Measurements from ENCODE around the gene DDAH2. TPM values are rescaled to one million over a fixed set of nuclear protein-coding genes. Genes with fewer than 3 reads are reported as not detected.

DDAH2 gene
- total RNA-seq, 1 donor from 2014 or later: 87.4 TPM

DNA sequence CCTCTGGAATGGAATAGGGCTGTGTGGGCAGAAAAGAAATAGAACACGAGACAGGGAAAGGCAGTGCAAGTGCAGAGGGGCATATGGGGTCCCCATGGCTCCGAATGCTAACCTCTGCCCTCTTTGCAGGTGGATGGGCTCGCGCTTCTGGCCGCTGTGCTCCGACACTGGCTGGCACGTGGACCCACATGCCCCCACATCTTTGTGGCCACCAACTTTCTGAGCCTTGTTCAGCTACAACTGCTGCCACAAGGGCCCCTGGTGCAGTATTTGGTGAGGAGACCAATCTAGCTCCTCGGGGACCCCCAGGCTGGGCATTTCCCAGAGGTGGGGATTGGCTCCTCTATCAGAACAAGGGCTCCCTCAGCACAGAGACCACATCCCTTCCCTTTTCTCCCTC is 32.2 kb upstream of the DDAH2 start:
- no peak for DNase-seq (ENCODE audit: low spot score)

DNA sequence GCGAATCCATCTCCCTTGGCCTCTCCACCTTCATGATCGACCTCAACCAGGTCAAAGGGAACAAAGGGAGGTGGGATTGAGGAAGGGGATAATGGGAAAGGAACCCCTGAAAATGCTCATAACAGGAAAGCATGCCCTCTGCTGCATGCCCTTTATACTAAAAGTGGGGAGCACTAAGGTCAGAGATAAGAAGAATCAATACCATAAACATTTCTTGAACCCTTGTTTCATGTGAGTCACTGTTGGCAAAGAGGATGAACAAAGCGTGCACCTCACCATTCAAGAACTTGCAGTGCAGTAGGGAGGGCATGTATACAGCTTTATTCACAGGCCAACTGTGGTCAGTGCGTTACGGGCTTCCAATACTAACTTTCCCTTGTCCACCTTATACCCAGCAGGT is 31.7 kb upstream of the DDAH2 start:
- no peak for DNase-seq (ENCODE audit: low spot score)

DNA sequence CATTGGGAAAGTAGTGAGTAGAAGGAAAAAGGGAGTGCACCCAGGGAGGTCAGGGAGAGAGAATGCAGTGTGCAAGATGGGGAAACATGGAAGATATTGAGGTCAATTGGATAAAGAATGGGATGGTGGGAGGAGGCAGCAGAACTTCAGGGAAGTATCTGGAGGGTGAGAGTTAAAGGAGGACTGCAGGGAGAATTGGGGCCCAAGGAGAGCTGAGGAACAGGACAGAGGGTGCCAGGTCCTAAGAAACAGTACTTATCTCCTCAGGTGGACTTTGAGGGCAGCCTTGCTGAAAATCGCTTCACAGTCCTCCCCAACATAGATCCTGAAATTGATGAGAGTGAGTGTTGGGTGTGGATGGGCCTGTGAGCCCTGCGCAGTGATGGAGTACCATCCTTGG is 29.2 kb upstream of the DDAH2 start:
- no peak for DNase-seq (ENCODE audit: low spot score)

DNA sequence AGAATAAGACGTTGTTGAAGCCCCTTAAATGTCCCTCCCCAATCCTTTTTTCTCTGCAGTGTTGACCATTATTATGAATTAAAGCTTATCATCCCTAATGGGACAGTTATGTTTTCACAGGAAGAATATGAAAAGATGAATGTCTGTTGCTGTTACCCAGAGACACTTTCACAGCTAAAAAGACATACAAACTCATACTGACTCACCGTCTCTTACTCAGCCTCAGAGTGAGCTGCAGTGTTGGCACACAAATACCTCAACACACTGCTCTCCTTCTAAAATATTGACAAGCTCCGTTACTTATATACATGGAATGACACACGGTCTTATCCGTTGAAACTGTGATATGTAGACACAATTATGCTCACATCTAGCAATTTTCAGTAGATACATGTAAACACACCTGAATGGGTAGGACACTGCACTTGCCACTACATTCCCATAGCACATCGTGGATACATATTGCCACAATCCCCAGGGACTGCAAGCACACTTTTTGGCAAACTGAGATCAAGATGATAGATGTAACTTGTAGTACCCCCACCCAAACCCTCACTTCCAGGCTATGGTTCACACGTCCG is 23.7 kb upstream of the DDAH2 start:
- DNase-seq (ENCODE audit: low spot score): no peak

DNA sequence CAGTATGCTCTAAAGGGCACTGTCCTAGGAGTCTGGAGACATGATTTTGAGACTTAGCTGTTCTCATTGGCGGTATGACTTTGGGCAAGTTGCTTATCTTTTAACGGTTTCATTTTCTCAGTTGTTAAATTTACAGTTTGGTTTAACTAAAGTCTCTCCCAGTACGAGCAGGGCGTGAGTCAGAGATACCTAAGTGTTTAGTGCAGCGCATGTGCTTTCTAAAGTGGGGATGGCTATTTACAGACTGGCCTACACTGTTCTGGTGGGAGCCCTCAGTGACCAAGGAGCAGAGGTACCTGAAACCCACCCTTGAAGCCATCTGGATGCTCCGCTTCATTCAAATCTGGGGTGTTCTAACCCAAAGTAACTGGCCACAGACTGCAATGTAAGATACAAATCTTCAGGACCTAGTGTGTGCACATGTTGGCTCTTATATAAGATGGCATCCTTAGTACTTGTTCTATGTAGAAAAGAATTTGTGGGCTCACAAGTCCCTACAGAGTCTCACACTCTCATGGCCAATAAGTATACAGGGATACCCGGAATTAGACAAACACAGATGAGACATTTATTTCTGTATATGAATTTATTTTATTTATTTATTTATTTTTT is 21.4 kb upstream of the DDAH2 start:
- no peak for DNase-seq (ENCODE audit: low spot score)

DNA sequence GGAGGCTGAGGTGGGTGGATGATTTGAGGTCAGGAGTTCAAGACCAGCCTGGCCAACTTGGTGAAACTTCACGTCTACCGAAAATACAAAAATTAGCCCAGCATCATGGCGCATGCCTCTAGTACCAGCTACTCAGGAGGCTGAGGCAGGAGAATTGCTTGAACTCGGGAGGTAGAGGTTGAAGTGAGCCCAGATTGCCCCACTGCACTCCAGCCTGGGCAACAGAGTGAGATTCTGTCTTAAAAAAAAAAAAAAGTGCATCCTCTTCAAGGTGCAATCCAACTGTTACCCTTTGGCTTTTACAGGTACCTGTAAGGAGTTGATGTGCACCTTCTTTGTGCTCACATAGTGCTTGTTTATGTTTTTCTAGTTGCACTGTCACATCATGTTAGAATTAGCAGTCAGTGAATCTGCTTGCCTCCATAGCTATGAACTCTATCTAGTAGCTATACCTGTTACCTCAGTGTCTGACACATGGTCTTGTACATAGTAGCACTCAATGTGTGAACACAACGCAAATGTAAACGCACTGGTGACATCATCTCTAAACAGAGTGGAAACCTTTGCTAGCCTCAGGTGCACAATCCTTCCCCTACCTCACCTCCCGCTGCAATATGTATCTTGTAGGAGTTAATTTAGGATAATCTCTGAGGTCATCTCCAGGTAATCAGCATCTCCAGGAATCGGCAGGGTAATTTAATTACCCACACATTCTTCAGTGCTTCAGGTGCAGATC is 20.4 kb upstream of the DDAH2 start:
- DNase-seq (ENCODE audit: low spot score): no peak

DNA sequence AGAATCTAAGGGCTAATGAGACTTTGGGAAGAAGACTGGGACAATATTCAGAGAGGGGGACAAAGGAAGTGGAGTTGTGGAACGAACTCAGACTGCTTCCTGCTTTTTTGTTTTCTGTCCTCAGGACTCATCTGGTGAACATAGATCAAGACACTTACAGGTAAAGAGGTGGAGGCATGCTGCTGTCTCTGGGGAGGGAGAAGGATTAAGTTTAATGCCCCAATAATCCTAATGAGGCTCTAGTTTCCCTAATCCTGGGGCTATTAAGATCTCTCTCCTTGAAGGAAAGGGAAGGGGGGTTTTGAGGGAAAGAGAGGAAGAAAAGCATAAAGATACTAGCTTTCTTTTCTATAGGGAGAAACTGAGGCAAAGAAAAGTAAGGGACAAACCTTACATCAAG is 15.3 kb upstream of the DDAH2 start:
- no peak for DNase-seq (ENCODE audit: low spot score)

DNA sequence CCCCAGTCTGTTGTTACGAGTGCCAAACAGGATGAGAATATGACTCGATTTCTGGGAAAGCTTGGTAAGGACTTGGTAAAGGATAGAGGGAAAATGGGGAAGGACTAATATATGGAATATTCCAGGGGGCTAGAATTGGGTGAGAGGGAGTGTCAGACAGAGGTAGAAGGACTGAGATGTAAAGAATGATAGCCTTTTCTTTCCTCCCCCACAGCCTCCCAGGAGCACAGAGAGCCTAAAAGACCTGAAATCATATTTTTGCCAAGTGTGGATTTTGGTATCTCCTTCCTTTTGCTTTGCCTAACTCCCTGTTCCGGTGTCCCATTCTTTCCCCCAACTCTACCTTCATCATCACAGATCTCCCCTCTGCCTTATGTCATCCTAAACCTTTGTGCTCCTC is 13.8 kb upstream of the DDAH2 start:
- no peak for DNase-seq (ENCODE audit: low spot score)

DNA sequence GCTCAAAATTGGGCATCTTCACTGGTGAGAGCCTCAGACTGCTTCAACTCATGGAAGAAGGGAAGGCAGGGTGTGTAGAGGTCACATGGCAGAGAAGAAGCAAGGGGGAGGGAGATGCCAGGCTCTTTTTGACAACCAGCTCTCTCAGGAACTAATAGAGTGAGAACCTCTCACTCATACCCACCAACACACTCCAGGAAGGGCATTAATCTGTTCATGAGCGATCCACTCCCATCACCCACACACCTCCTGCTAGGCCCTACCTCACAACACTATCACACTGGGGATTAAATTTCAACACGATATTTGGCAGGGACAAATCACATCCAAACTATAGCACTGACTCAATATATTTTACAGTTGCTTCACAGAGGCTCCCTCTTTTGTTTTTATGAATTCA is 12.7 kb upstream of the DDAH2 start:
- DNase-seq (ENCODE audit: low spot score): no peak

DNA sequence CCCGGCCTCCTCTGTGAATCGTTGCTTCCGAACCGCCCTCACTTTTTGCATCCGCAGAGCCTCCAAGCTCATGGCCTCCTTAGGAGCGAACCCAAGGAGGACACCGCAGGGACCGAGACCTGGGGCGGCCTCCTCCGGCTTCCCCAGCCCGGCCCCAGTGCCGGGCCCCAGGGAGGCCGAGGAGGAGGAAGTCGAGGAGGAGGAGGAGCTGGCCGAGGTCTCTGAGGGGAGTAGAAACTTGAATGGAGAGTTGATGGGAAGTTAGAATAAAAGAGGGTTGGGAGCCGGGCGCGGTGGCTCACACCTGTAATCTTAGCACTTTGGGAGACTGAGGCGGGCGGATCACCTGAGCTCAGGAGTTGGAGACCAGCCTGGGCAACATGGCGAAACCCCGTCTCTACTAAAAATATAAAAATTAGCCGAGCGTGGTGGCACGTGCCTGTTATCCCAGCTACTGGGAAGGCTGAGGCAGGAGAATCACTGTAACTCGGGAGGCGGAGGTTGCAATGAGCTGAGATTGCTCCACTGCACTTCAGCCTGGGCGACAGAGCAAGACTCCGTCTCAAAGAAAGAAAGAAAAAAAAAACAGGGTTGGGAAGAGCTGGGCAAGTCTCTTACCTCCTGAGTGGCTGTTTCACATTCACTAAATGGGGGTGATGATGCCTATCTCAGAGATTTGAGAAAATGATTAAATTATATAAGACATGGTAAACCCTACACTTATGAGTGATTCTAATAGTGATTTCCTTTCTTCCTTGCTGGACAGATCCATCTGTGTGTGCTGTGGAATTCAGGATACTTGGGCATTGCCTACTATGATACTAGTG is 11.5 kb upstream of the DDAH2 start:
- DNase-seq (ENCODE audit: low spot score): no peak

DNA sequence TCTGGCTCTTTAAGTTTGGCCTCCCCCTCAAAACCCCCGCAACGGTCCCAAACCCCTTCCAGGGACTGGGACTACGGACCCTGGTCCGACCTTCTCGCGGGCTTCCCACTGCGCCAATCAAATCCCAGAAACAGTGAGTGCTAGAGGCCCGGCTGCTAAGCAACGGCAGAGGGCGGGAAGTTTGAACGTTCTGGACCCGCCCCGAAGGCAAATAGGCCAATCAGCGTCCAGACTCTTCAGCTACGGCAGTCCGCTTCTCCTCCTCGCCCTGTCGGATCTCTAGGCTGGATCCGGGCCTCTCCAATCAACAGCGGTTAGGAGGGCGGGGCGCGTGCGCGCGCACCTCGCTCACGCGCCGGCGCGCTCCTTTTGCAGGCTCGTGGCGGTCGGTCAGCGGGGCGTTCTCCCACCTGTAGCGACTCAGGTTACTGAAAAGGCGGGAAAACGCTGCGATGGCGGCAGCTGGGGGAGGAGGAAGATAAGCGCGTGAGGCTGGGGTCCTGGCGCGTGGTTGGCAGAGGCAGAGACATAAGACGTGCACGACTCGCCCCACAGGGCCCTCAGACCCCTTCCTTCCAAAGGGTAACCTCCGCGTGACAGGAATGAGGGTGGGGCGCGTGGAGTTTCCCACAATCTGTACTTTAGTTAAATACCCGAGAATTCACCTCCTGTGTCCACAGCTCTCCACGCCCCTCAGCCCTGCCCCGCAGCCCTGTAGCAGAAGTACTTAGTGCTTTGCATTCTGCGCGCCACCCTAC is 10.7 kb upstream of the DDAH2 start, which contains the start of gene MSH5:
Gene MSH5, plus strand, starts transcription at position 367 of the 758 bp plus-strand sequence. CDS start 462 bp downstream, outside the sequence.
- peak; percentile 100 for DNase-seq (ENCODE audit: low spot score)

DNA sequence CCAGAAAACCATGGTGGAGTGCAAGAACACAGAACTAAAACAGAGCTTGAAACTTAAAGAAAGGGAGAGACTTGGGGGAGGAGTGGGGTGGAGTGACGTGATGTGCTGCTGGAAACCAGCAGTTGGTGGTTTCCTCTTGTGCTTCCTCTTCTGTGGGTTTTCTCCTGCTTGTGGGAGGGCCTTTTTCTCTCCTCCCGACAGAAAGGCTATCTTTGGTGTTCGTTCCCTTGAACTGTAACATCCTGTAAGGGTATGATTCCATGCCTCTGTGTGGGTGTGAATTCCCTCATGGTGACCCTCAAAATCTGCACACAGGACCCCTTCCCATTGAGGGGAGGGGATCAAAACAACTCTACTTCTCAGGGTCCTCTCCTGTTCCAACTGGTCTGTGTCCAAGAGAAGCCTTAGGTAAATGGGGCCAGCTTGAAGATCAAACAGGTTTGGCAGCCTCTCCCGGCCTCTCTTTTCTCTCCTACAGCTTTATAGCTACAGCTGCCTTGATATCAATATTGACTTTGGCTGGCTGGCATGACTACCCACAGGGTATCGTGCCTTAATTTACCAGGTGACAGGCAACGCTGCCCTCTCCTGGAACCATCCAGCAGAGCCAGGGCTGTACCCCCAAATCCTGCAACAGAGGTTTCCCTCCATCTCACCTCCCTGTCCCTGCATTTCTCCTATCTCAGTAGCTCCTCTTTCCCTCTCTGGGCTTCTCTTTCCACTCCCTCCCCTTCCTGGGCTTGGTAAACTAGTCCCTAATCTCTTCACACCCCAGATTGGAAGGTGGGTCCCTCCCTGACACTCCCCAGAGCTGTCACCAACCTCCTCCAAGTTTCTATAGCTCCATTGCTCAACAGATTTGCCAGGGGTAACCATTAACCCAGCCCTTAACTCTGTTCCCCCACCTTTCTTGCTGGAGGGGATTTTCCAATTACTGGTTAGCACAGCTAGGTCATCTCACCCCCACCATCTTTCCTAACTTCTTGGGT is 9.2 kb upstream of the DDAH2 start:
- peak; percentile 93 for DNase-seq (ENCODE audit: low spot score)

DNA sequence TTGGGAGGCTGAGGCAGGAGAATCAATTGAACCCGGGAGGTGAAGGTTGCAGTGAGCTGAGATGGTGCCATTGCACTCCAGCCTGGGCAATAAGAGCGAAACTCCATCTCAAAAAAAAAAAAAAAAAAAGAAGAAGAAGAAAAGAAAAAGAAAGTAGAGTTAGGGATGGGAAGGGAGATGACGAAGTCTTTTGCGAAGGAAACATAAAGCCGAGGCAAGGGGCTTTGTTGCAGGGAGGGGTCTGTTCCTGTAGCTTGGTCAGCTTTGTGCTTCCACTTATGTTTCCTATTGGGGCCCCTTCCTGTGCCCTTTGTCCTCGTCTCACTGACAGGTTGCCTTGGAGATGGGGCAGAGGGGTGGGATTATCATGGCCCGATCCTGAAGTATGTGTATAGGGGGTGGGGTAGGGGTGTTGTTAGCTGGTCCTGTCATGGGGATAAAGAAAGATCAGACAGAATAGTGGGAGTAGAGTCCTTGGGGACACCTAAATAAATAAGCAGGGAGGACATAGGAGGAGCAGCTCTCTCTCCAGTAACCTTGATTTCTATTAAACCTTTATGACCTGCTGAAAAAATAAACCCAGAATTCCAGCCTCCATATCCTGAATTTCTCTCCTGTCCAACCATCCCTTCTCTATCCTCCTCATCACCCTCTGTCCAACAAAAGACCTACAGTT is 8.4 kb upstream of the DDAH2 start:
- DNase-seq (ENCODE audit: low spot score): peak; percentile 66

DNA sequence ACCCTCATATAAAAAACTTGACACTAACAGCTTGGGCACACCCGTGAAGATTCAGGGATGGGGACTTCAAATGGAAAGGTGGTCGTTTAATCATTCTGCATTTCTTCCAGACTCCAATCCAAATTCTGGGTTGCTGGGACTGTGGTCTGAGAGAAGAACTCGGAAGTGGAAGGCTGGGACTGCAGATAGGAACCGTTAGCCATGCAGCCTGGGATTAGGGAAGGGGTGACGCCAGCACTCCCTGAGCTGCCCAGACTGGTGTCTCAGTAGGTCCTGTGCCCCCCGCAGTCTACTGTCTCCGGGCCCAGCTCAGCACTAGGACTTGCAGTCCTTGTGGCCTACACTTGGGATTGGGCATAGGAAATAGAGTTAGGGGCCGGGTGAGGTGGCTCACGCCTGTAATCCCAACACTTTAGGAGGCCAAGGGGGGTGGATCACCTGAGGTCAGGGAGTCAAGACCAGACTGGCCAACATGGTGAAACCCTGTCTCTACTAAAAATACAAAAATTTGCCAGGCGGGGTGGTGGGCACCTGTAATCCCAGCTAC is 7.7 kb upstream of the DDAH2 start:
- DNase-seq (ENCODE audit: low spot score): no peak

DNA sequence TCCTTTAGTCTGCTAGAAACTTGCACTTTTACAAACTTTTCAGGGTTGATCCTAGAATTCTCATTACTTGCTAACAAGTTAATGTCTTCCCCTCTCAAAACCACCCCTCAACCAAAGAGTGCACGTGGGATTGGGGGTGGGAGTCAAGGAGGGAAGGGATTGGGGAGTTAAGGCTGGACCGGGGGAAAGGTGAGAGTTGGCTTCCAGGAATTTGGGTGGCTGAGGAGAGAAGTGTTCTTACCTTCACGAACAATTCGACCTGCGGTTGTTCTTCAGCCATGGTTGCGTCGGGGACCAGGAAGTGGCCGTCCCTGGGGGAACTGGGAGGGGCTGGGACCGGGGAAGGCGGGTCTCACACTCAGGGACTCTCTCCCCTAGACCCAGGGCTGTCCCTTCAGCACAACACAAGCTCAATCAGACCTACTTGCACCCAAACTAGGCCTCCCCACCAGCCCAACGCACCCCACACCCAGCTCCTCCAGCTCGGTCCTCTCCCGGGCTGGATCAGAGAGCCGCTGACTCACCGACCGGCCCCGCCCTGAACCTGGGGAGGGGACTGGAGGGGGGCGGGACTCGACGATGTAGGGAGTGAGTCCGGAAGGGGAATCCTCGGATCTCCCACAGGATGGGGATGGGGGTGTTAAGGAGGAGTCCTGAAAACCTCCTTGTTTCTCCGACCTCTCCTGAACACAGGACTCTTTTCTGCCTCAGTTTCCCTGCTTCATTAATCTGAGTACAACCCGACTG is 7.1 kb upstream of the DDAH2 start, which contains the start of gene CLIC1:
Gene CLIC1, minus strand, starts transcription at position 510 of the 747 bp plus-strand sequence. Its CDS starts 230 bp downstream, at position 280.
- peak; percentile 96 for DNase-seq (ENCODE audit: low spot score)

DNA sequence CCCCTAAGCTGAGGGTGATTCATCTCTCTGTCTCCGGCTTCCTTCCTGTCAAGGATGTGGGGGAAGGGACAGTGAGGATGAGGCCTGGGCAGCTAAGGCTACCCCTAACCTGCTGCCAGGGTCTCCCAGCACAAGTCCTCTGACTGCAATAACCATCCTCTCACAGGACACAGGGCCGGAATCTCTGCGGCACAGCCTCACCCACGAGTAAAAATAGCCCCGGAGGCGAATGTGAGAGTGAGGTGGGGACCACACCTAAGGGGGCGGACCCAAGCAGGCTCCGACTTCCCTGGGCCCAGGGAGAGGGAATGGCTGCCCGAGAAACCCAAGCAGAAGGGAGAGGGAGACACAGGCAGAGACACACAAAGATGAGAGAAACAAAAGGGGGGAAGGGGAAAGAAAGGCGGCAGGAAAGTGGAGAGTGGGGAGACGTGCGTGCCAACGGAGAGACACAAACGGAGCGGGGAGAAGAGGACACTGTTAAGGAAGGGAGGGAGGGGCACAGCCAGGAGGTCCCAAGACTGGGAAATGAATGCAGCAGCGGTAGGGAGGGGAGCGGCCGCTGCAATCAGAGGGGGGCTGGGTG is 5.8 kb upstream of the DDAH2 start:
- peak; percentile 80 for DNase-seq (ENCODE audit: low spot score)

DNA sequence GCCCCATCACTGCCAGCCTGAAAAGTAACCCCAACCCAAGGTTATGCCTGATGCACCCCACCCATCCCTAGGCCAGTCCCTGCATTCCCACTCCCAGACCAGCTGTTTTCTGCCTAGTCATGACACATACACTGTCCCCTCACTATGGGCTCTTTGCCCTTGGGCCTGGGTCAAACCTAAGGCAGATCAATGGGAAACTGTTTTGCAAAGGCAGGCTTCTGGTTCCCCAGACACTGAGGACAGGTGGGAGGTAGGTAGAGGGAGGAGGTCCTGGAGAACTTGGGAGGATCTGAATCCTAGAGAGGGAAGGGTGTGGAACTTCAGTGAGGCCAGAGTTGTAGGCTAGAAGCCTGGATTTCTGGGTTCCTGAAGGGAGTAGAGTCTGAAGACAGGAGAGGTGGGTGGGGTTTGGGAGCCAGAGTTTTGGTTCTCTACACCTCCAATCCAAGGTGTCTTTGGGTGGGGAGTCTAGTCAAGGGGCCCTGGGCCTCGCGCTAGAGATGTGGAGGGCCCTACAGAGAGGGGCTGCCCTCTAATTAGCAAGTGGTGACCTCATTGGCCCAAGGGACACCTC is 5.2 kb upstream of the DDAH2 start:
- no peak for DNase-seq (ENCODE audit: low spot score)

DNA sequence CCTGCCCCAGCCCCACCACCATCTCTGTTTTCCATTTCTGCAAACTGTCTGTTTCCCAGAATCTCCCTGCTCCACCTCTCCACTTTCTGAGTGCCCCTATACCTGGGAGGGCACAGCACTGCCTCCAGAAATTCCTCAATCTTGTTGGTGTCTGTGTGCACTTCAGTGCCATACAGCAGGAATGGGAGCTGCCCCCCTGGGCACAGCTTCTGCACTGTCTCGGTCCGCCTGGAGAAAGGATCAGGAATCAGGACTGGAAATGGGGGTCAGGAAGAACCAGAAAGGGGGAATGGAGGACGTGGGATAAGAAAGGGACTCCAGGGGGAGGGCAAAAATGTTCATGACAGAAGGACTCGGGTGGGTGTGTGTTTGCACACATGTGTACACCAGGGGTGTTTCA is 4.6 kb upstream of the DDAH2 start:
- DNase-seq (ENCODE audit: low spot score): no peak

All from umbilical cord (tissue), 2 donors.